Liver (tissue), 9 donors: ENCODE data around the gene PHIP. TPM values are rescaled to one million over a fixed set of nuclear protein-coding genes. Genes with fewer than 3 reads are reported as not detected.

Source experiments
- DNase-seq: peaks from one replicate; pipeline ENCODE4 v3.0.0-alpha.2; 2017; ENCODE audit warnings: low spot score
- H3K27ac ChIP-seq, 2 donors: one replicate each; pipeline ENCODE4 v1.7.0; 2013; ENCODE audit warnings: inconsistent platforms in 2 of 2, low read length in 2 of 2, control low read depth in 1 of 2, low read depth in 1 of 2, mild to moderate bottlenecking in 1 of 2
- H3K27me3 ChIP-seq, 4 donors: one replicate each; pipeline versions ENCODE4 v1.6.1 to v1.7.0; 2013; ENCODE audit warnings: low read length in 3 of 4, inconsistent platforms in 1 of 4, mild to moderate bottlenecking in 1 of 4, moderate library complexity in 1 of 4; ENCODE audit not compliant: control insufficient read depth in 4 of 4, insufficient read depth in 4 of 4
- H3K36me3 ChIP-seq, 4 donors: one replicate each; pipeline versions ENCODE4 v1.6.1 to v1.7.0; 2013; ENCODE audit warnings: low read length in 3 of 4, mild to moderate bottlenecking in 3 of 4, low read depth in 1 of 4, moderate library complexity in 1 of 4; ENCODE audit not compliant: control insufficient read depth in 4 of 4, insufficient read depth in 3 of 4
- H3K4me1 ChIP-seq, 4 donors: one replicate each; pipeline versions ENCODE4 v1.6.1 to v1.7.0; 2013; ENCODE audit warnings: low read length in 3 of 4, mild to moderate bottlenecking in 3 of 4, moderate library complexity in 1 of 4; ENCODE audit not compliant: control insufficient read depth in 4 of 4, insufficient read depth in 4 of 4
- H3K4me3 ChIP-seq, 3 donors: one replicate each; pipeline versions ENCODE4 v1.6.1 to v1.7.0; 2013; ENCODE audit warnings: low read length in 3 of 3, control low read depth in 1 of 3, low read depth in 1 of 3, mild to moderate bottlenecking in 1 of 3
- H3K9ac ChIP-seq, 2 donors: one replicate each; pipeline ENCODE4 v1.7.0; 2013; ENCODE audit warnings: low read length in 2 of 2, mild to moderate bottlenecking in 2 of 2, moderate library complexity in 2 of 2, control low read depth in 1 of 2, low read depth in 1 of 2
- H3K9me3 ChIP-seq, 4 donors: one replicate each; pipeline versions ENCODE4 v1.6.1 to v1.7.0; 2013; ENCODE audit warnings: low read length in 3 of 4; ENCODE audit not compliant: control insufficient read depth in 4 of 4
- EGR1 ChIP-seq, 2 donors: IDR thresholded peaks; 2 replicates each; pipeline ENCODE4 v1.6.1; 2016 to 2018; ENCODE audit warnings: antibody characterized with exemption in 2 of 2, low read depth in 2 of 2
- FOXA1 ChIP-seq: IDR thresholded peaks from 2 replicates; pipeline ENCODE4 v1.6.1; 2016; ENCODE audit warnings: antibody characterized with exemption
- FOXA2 ChIP-seq: IDR thresholded peaks from 2 replicates; pipeline ENCODE4 v1.6.1; 2016; ENCODE audit warnings: antibody characterized with exemption
- GABPA ChIP-seq, 2 donors: IDR thresholded peaks in 1 of 2; conservative IDR thresholded peaks in 1 of 2; 2 replicates each; pipeline ENCODE4 v1.6.1; 2016; ENCODE audit warnings: antibody characterized with exemption in 2 of 2, mild to moderate bottlenecking in 1 of 2, moderate library complexity in 1 of 2
- HNF4A ChIP-seq, 2 donors: conservative IDR thresholded peaks; 2 replicates each; pipeline ENCODE4 v1.6.1; 2016; ENCODE audit warnings: antibody characterized with exemption in 2 of 2, mild to moderate bottlenecking in 2 of 2
- HNF4G ChIP-seq: IDR thresholded peaks from 2 replicates; pipeline ENCODE4 v1.6.1; 2016; ENCODE audit warnings: antibody characterized with exemption
- JUND ChIP-seq, 2 donors: IDR thresholded peaks; 2 replicates each; pipeline ENCODE4 v1.6.1; 2016; ENCODE audit warnings: antibody characterized with exemption in 2 of 2
- NR2F2 ChIP-seq: IDR thresholded peaks from 2 replicates; pipeline ENCODE4 v1.6.1; 2016; ENCODE audit warnings: antibody characterized with exemption
- RXRA ChIP-seq, 2 donors: IDR thresholded peaks; 2 replicates each; pipeline ENCODE4 v1.6.1; 2017 to 2018; ENCODE audit warnings: antibody characterized with exemption in 2 of 2, mild to moderate bottlenecking in 1 of 2
- SP1 ChIP-seq: IDR thresholded peaks from 2 replicates; pipeline ENCODE4 v1.6.1; 2018; ENCODE audit warnings: antibody characterized with exemption, mild to moderate bottlenecking
- TAF1 ChIP-seq: conservative IDR thresholded peaks from 2 replicates; pipeline ENCODE4 v1.6.1; 2016; ENCODE audit warnings: antibody characterized with exemption, mild to moderate bottlenecking
- YY1 ChIP-seq: IDR thresholded peaks from 2 replicates; pipeline ENCODE4 v1.6.1; 2016; ENCODE audit warnings: antibody characterized with exemption, mild to moderate bottlenecking
- WGBS: extraction: QIAGEN DNeasy Blood & Tissue Kit; methylation state at CpG from one replicate; pipeline ENCODE4 v1.1.7; 2013; 5-methylcytosine and 5-hydroxymethylcytosine counted together
- polyA plus RNA-seq, 2 donors: library from polyadenylated mRNA; stranded (reverse) in 1 of 2; unstranded in 1 of 2; fragments of 200-250 nt in 1 of 2; fragments of >200 nt in 1 of 2; fragmentation: Nextera tagmentation in 1 of 2; extraction: Ambion mirVana in 1 of 2; gene quantifications; one replicate each; pipeline versions ENCODE4 v1.2.1 to v1.2.3, GENCODE V29; 2013 to 2015
- total RNA-seq, 2 donors: library from RNA; depleted of rRNA; stranded (reverse); fragments of >200 nt; gene quantifications; one replicate each; pipeline ENCODE4 v1.2.3, GENCODE V29; 2014
- TF ChIP-seq, protein P1 (sequence below): fragments of 150-350 bp; IDR thresholded peaks from 2 replicates; pipeline ENCODE4 v1.5.1; 2017; ENCODE audit warnings: improper control_type of control experiment, low read depth, low read length; ENCODE audit not compliant: missing input control
- TF ChIP-seq, protein P2 (sequence below): IDR thresholded peaks from 2 replicates; pipeline ENCODE4 v1.6.1; 2016; ENCODE audit warnings: antibody characterized with exemption
- TF ChIP-seq, protein P3 (sequence below): IDR thresholded peaks from 2 replicates; pipeline ENCODE4 v1.6.1; 2016; ENCODE audit warnings: antibody characterized with exemption
- TF ChIP-seq, protein P4 (sequence below): IDR thresholded peaks from 2 replicates; pipeline ENCODE4 v1.6.1; 2016; ENCODE audit warnings: antibody characterized with exemption
- donor health status: healthy.
- donor health status: healthy.
- donor health status: healthy.
- donor health status: healthy.
- donor health status: healthy.

PHIP gene
- total and polyA plus RNA-seq, 4 donors: 1.6 to 22.4 (median 9.4) TPM

DNA sequence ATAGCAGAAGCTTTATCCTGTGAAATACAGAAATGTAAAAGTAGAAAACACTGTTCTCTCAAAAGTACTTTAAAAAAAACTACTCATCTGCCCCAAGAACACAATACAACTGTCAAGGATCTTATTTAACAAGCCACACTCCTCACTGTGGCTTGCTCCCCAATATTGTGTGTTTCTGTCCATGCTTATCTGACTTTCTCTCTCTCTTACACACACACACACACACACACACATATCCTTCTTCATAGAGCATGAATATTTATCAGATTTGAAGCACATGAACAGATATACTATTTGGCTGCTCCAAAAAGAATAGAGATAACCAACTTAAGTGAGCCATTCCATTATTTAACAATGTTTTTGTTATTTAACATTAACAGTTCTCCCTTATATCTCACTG is 3.6 kb upstream of the PHIP start:
- no peak overlapping the region for H3K4me3 ChIP-seq
- no peaks in the 10 kb centered on the region for H3K27me3 ChIP-seq
- H3K9ac ChIP-seq: no peak overlapping the region
- H3K27ac ChIP-seq: no peak overlapping the region
- no peak for DNase-seq
- H3K36me3 ChIP-seq: no peaks in the 10 kb centered on the region
- no peak for TF ChIP-seq TAF1
- no peak for TF ChIP-seq RXRA (IDR thresholded peaks at IDR 0.05)
- TF ChIP-seq JUND (IDR thresholded peaks at IDR 0.05): no peak
- no peak for TF ChIP-seq GABPA (IDR thresholded peaks at IDR 0.05 in 1 of 2, conservative IDR thresholded peaks at IDR 0.05 in 1 of 2)
- TF ChIP-seq, protein P1, sequence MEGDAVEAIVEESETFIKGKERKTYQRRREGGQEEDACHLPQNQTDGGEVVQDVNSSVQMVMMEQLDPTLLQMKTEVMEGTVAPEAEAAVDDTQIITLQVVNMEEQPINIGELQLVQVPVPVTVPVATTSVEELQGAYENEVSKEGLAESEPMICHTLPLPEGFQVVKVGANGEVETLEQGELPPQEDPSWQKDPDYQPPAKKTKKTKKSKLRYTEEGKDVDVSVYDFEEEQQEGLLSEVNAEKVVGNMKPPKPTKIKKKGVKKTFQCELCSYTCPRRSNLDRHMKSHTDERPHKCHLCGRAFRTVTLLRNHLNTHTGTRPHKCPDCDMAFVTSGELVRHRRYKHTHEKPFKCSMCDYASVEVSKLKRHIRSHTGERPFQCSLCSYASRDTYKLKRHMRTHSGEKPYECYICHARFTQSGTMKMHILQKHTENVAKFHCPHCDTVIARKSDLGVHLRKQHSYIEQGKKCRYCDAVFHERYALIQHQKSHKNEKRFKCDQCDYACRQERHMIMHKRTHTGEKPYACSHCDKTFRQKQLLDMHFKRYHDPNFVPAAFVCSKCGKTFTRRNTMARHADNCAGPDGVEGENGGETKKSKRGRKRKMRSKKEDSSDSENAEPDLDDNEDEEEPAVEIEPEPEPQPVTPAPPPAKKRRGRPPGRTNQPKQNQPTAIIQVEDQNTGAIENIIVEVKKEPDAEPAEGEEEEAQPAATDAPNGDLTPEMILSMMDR: no peak
- peaks cover 0 to 5% (median under 1%) of the 10 kb centered on the region in 4 donors for H3K4me1 ChIP-seq
- H3K9me3 ChIP-seq: no peaks in the 10 kb centered on the region

DNA sequence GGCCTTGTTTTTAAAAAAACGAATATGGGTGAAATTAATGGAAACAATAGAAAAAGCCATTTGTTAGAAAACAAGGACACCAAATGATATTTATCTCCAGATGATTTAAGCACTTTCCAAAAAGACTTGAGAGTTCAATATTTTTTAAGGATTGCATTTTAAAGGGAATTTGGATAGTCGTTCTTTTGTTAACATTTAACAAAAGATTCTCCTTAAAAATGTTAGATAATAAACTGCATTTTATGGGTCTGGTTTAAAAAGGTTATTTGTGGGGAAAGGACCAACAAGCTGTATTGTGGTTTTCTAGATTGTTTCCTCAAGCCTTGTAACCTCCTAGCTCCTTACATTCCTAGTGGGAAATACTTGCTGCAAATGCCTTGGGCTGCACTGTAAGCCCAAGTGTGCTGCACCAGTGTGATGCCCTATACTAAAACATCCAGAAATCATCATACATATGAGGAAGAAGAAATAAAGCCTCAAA is 1.5 kb upstream of the PHIP start:
- WGBS: 34% methylated on average over 2 of the region's 2 CpGs
- Histone ChIP-seq H3K9me3 (no peaks in the 10 kb centered on the region), H3K9ac (peak overlapping the region; percentile 73 to 92), H3K27me3 (no peaks in the 10 kb centered on the region), H3K36me3 (no peaks in the 10 kb centered on the region), H3K4me1 (peaks cover 2 to 15% (median 10%) of the 10 kb centered on the region in 4 donors), H3K4me3 (peak overlapping the region; percentile 93 to 100 (median 99)), H3K27ac (no peak overlapping the region)
- no peak for DNase-seq
- TF ChIP-seq FOXA1: no peak
- TF ChIP-seq, protein P2, sequence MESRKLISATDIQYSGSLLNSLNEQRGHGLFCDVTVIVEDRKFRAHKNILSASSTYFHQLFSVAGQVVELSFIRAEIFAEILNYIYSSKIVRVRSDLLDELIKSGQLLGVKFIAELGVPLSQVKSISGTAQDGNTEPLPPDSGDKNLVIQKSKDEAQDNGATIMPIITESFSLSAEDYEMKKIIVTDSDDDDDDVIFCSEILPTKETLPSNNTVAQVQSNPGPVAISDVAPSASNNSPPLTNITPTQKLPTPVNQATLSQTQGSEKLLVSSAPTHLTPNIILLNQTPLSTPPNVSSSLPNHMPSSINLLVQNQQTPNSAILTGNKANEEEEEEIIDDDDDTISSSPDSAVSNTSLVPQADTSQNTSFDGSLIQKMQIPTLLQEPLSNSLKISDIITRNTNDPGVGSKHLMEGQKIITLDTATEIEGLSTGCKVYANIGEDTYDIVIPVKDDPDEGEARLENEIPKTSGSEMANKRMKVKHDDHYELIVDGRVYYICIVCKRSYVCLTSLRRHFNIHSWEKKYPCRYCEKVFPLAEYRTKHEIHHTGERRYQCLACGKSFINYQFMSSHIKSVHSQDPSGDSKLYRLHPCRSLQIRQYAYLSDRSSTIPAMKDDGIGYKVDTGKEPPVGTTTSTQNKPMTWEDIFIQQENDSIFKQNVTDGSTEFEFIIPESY: no peak
- TF ChIP-seq FOXA2: no peak
- no peak for TF ChIP-seq YY1
- TF ChIP-seq, protein P1: no peak

DNA sequence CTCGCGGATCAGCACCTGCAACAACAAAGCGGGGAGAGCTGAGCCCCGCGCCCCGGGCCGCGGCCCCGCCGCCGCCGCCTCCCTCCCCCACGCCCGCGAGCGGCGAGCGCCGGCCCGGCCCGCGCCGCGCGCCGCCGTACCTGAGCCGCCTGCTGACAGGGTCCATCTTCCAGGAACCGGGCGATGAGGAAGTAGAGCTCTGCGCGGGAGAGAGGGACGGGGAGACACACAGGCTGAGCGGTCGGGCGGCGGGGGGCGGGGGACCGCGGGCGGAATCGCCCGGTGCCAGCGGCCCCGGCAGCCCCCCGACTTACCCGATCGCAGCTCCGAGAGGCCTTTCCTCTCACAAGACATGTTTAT is 359 bp downstream of the PHIP start:
- H3K36me3 ChIP-seq: no peaks in the 10 kb centered on the region
- H3K9me3 ChIP-seq: no peaks in the 10 kb centered on the region
- WGBS: under 1% methylated on average over 49 of the region's 49 CpGs
- DNase-seq: no peak
- H3K4me1 ChIP-seq: peaks cover 2 to 12% (median 10%) of the 10 kb centered on the region in 4 donors
- peak overlapping the region; percentile 96 to 98 for H3K27ac ChIP-seq
- H3K9ac ChIP-seq: peak overlapping the region in 1 of 2 donors; percentile 65
- no peaks in the 10 kb centered on the region for H3K27me3 ChIP-seq
- TF ChIP-seq TAF1 (no peak), NR2F2 (no peak), GABPA (IDR thresholded peaks at IDR 0.05 in 1 of 2, conservative IDR thresholded peaks at IDR 0.05 in 1 of 2) (no peak), SP1 (no peak), HNF4A (conservative IDR thresholded peaks at IDR 0.05) (no peak), HNF4G (no peak), EGR1 (IDR thresholded peaks at IDR 0.05; ENCODE audit: low read depth in 2 of 2) (no peak), FOXA2 (no peak), JUND (IDR thresholded peaks at IDR 0.05) (no peak), YY1 (no peak), FOXA1 (no peak)
- TF ChIP-seq, protein P1: no peak
- TF ChIP-seq, protein P3, sequence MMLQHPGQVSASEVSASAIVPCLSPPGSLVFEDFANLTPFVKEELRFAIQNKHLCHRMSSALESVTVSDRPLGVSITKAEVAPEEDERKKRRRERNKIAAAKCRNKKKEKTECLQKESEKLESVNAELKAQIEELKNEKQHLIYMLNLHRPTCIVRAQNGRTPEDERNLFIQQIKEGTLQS: no peak
- TF ChIP-seq, protein P2: no peak
- TF ChIP-seq, protein P4, sequence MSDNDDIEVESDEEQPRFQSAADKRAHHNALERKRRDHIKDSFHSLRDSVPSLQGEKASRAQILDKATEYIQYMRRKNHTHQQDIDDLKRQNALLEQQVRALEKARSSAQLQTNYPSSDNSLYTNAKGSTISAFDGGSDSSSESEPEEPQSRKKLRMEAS: no peak
- H3K4me3 ChIP-seq: peak overlapping the region; percentile 93 to 100 (median 99)
